Hepatocyte (in vitro differentiated cells): Measurements from ENCODE around the gene PEX7. TPM values are rescaled to one million over a fixed set of nuclear protein-coding genes. Genes with fewer than 3 reads are reported as not detected.
"Not testable (repeated sequence)": the region's sequence is repeated elsewhere in the genome, so short reads cannot be mapped to it uniquely, and the experiment has no call there.

Experiments used
- DNase-seq: peaks from one replicate; pipeline ENCODE4 v3.0.0-alpha.2; 2016; ENCODE audit warnings: low spot score
- H2AFZ ChIP-seq: fragments of 200-600 bp; sonication (generic); 2 replicates; pipeline ENCODE4 v1.6.0; 2016; ENCODE audit warnings: antibody characterized with exemption, mild to moderate bottlenecking
- H3K27ac ChIP-seq: fragments of 200-600 bp; sonication (generic); 2 replicates; pipeline ENCODE4 v1.5.1; 2016; ENCODE audit warnings: mild to moderate bottlenecking
- H3K27me3 ChIP-seq: fragments of 200-600 bp; sonication (generic); 2 replicates; pipeline ENCODE4 v1.6.1; 2016
- H3K36me3 ChIP-seq: fragments of 200-600 bp; sonication (generic); replicated peaks from 2 replicates; pipeline ENCODE4 v1.5.1; 2016; ENCODE audit warnings: low read depth; ENCODE audit not compliant: insufficient read depth
- H3K4me1 ChIP-seq: fragments of 200-600 bp; sonication (generic); 2 replicates; pipeline ENCODE4 v1.5.1; 2016; ENCODE audit warnings: mild to moderate bottlenecking, moderate library complexity; ENCODE audit not compliant: insufficient read depth
- H3K4me2 ChIP-seq: fragments of 200-600 bp; sonication (generic); 2 replicates; pipeline ENCODE4 v1.6.0; 2016
- H3K4me3 ChIP-seq: fragments of 200-600 bp; sonication (generic); 2 replicates; pipeline ENCODE4 v1.5.1; 2016; ENCODE audit warnings: mild to moderate bottlenecking
- H3K79me2 ChIP-seq: fragments of 200-600 bp; sonication (generic); 2 replicates; pipeline ENCODE4 v1.6.0; 2017; ENCODE audit warnings: mild to moderate bottlenecking
- H3K9me2 ChIP-seq: fragments of 200-600 bp; sonication (generic); replicated peaks from 2 replicates; pipeline ENCODE4 v1.6.0; 2017; ENCODE audit warnings: mild to moderate bottlenecking; ENCODE audit not compliant: insufficient read depth
- H3K9me3 ChIP-seq: fragments of 200-600 bp; sonication (generic); 2 replicates; pipeline ENCODE4 v1.5.1; 2016; ENCODE audit warnings: low read depth, mild to moderate bottlenecking
- H4K20me1 ChIP-seq: fragments of 200-600 bp; sonication (generic); 2 replicates; pipeline ENCODE4 v1.6.0; 2016; ENCODE audit warnings: mild to moderate bottlenecking; ENCODE audit not compliant: insufficient read depth, poor library complexity, severe bottlenecking
- CTCF ChIP-seq: fragments of 200-600 bp; sonication (generic); IDR thresholded peaks from 2 replicates; pipeline ENCODE4 v1.5.1; 2016; ENCODE audit warnings: antibody characterized with exemption, mild to moderate bottlenecking; ENCODE audit not compliant: poor library complexity
- EZH2 ChIP-seq: fragments of 200-600 bp; sonication (generic); IDR thresholded peaks from 2 replicates; pipeline ENCODE4 v1.6.1; 2016; ENCODE audit warnings: antibody characterized with exemption, mild to moderate bottlenecking, borderline replicate concordance
- EZH2phosphoT487 ChIP-seq: fragments of 200-600 bp; sonication (generic); IDR thresholded peaks from one replicate; pipeline ENCODE4 v1.6.1; 2018; ENCODE audit warnings: antibody characterized with exemption, mild to moderate bottlenecking, low read depth, moderate library complexity; ENCODE audit not compliant: unreplicated experiment, severe bottlenecking
- WGBS: methylation state at CpG from one replicate; pipeline ENCODE4 v1.1.6; 2016; ENCODE audit warnings: low lambda C conversion rate; ENCODE audit errors: missing lambda C conversion rate; 5-methylcytosine and 5-hydroxymethylcytosine counted together
- polyA plus RNA-seq: library from polyadenylated mRNA; unstranded; fragments of >200 nt; fragmentation: Nextera tagmentation; extraction: Ambion mirVana; gene quantifications from 2 replicates; pipeline ENCODE4 v1.2.1, GENCODE V29; 2016
- total RNA-seq: library from RNA; depleted of rRNA; stranded (reverse); fragments of >200 nt; gene quantifications from 2 replicates; pipeline ENCODE4 v1.2.3, GENCODE V29; 2014

PEX7 gene
- total and polyA plus RNA-seq, 2 experiments from 2014 or later = 9.6 to 15.6 TPM

- no peak overlapping the region for H3K4me3 ChIP-seq
- no peak overlapping the region for H3K27ac ChIP-seq
- no peak for DNase-seq
- no peaks in the 10 kb centered on the region for H4K20me1 ChIP-seq
- no peaks in the 10 kb centered on the region for H3K9me3 ChIP-seq
- no peaks in the 10 kb centered on the region for H3K36me3 ChIP-seq
- no peaks in the 10 kb centered on the region for H3K27me3 ChIP-seq
- H3K4me2 ChIP-seq = no peak overlapping the region
- no peak for TF ChIP-seq EZH2phosphoT487
- TF ChIP-seq EZH2 = no peak
- no peak for TF ChIP-seq CTCF
- H3K79me2 ChIP-seq = no peaks in the 10 kb centered on the region
- H3K4me1 ChIP-seq = no peaks in the 10 kb centered on the region
- no peaks in the 10 kb centered on the region for H3K9me2 ChIP-seq
- no peak overlapping the region for H2AFZ ChIP-seq
Measured at GRCh38 chr6:136811272-136811671, 11.1 kb upstream of the PEX7 start.

GRCh38 chr6:136812174-136812573, 10.2 kb upstream of the PEX7 start:
- Histone ChIP-seq H2AFZ (no peak overlapping the region), H3K36me3 (no peaks in the 10 kb centered on the region), H3K4me1 (no peaks in the 10 kb centered on the region), H3K27me3 (no peaks in the 10 kb centered on the region), H3K4me2 (no peak overlapping the region), H3K9me3 (no peaks in the 10 kb centered on the region), H3K4me3 (no peak overlapping the region), H3K9me2 (no peaks in the 10 kb centered on the region), H3K27ac (no peak overlapping the region), H3K79me2 (no peaks in the 10 kb centered on the region), H4K20me1 (no peaks in the 10 kb centered on the region)
- WGBS = 98% methylated on average over 2 of the region's 2 CpGs
- DNase-seq = no peak
- TF ChIP-seq EZH2phosphoT487 (no peak), CTCF (no peak), EZH2 (no peak)

GRCh38 chr6:136815608-136816007, 6.8 kb upstream of the PEX7 start:
- not testable (repeated sequence) for H3K79me2 ChIP-seq, H3K9me3 ChIP-seq, H3K4me3 ChIP-seq, H3K9me2 ChIP-seq, DNase-seq, H3K4me2 ChIP-seq, H4K20me1 ChIP-seq, H3K4me1 ChIP-seq, H3K36me3 ChIP-seq, H3K27ac ChIP-seq, H3K27me3 ChIP-seq, H2AFZ ChIP-seq
- 92% methylated on average over 1 of the region's 1 CpG for WGBS

GRCh38 chr6:136816656-136817055, 5.7 kb upstream of the PEX7 start:
- WGBS = 53% methylated on average over 2 of the region's 2 CpGs
- no peaks in the 10 kb centered on the region for H3K9me3 ChIP-seq
- H2AFZ ChIP-seq = no peak overlapping the region

More at GRCh38 chr6:136816656-136817055, 5.7 kb upstream of the PEX7 start:
- Histone ChIP-seq H3K27me3 (peaks cover 4% of the 10 kb centered on the region), H3K79me2 (no peaks in the 10 kb centered on the region), H3K4me1 (no peaks in the 10 kb centered on the region), H3K36me3 (no peaks in the 10 kb centered on the region), H3K4me2 (no peak overlapping the region), H3K27ac (no peak overlapping the region), H3K9me2 (no peaks in the 10 kb centered on the region), H3K4me3 (no peak overlapping the region), H4K20me1 (no peaks in the 10 kb centered on the region)
- no peak for TF ChIP-seq EZH2phosphoT487
- TF ChIP-seq CTCF = no peak
- no peak for TF ChIP-seq EZH2
- no peak for DNase-seq
